NCI-H82 treated with DMSO at 0.1 percent for 48 hours (cell line): Measurements from ENCODE around the gene TTLL10.

Experiments
- DNase-seq: peaks from one replicate; lab custom pipeline; 2025; ENCODE audit not compliant: unreplicated experiment; lab: John Stamatoyannopoulos, UW

TTLL10 gene

DNA sequence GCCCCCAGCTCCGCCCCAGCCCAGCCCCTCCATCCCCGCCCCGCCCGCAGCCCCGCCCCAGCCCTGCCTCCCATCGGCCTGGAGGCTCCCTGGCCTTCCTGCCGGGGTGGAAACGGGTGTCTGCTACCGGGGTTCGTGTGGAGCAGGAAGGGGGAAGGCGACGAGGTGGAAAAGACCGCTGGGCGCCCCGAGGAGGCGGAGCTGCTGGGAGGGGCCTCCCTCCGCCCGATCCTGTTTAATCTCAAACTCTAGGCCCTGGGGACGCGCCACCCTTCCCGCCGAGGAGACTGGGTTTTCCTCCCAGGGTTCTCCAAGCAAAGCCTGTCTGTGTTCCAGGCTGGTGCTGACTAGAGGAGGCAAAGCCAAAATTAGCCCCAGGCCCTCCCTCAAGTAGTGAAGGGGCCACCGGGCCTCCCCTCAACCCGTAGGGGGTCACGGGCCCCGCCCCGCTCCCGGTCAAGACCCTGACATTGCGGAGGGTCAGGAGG lies 16.2 kb upstream of the TTLL10 start:
- DNase-seq, result no peak

- no peak for DNase-seq
These were observed 15.6 kb upstream of the TTLL10 start for GRCh38 chr1:1157914-1158710.

DNA sequence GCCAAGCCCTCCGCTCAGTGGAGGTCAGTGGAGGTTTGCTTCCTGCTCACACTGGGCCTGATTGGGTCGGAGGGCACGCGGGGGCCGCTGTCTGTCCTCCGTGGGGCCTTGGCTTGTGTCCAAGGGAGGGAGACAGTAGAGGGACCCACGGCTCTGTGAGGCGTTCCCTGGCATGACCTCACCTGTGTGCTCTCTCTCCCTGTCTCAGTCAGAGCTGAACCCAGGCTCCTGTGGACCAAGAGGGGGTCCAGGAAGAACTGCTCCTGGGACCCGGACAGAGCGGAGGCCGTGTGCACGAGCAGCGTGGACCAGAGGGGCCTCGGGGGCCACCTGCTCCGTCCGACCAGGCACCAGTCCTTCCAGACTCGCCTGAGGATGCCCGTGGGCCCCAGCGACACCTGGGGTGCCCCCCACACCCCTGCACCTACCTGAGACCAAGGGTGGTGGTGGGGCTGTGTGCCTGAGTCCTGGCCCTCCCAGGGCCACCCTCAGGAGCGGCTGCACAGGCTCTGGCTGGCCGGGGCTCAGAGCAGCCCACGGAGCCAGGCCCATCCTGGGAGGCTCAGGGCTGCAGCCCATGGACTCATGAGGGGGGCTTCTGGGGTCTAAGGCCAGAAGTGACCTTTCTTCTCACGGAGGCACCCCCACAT lies 13.3 kb upstream of the TTLL10 start:
- no peak for DNase-seq

DNA sequence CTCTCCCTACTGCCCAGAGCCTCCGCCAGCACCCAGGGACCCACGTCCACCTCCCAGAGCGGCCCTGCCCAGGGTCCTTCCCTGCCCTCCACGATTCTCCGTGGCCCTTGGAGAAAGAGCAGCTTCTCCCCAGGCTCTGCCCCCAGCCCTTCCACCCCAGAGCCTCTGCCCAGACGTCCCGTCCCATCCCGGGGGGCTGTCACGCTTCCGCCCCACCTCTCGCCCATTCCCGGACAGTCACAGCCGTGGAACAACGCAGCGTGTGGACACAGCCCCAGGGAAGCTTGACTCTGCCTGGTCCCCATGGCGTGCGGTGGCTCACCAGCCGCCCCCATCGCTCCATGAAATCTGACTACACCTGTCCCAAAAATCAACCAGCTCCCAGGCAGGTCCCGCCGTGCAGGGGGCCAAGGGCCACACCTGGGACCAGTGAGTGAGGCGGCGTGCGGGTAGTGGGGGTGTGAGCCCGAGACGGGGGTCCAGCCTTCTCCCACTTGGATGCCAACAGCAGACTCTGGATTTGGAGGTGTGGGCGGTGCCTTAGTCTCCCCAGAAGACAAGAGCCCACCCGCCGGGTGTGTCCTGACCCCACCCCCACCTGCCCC lies 12.5 kb upstream of the TTLL10 start:
- no peak for DNase-seq

- DNase-seq, result no peak
These were observed 12.0 kb upstream of the TTLL10 start for GRCh38 chr1:1161683-1162079.

GRCh38 chr1:1162597-1163537 lies 10.8 kb upstream of the TTLL10 start:
- no peak for DNase-seq

DNA sequence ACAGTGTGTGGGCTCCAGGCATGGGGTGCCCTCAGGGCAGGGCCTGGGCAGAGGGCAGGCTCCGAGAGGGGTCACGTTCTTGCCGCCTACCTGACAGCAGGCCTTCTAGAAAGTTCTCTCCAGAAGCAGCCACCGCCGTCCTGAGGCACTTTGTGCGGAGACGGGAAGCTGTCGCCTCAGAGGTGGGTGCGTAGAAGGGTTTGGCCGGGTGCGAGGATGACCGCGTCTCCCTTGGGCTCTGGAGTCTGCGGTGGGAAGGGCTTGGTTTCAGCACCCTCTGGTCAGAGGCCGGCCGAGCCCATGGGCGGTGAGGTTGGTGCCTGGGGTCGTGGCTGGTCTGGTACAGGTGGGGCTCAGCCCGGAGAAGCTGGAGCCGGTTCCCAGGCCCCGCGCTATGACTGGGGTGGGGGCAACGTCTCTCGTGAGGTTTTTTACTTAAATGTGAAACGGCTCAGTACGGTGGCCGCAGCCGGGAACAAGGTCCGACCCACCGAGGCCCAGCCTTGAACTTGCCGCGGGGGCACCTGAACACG lies 10.1 kb upstream of the TTLL10 start:
- no peak for DNase-seq

DNA sequence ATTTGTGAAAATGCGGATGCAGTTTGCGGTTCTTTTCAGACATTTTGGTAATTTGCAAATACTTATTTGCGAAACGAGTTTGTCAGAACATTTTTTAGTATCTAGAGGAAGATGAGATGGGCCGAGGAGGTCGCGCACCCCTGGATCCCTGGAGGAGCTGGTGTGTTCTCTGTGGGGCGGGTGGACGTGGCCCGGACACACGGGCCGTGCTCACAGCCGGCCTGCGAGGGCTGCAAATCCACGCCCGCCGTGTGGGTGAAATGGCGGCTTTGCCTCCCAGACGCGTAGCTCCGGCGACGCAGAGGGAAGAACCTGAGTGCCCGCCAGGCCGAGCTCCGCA lies 9.3 kb upstream of the TTLL10 start:
- DNase-seq, result no peak

DNA sequence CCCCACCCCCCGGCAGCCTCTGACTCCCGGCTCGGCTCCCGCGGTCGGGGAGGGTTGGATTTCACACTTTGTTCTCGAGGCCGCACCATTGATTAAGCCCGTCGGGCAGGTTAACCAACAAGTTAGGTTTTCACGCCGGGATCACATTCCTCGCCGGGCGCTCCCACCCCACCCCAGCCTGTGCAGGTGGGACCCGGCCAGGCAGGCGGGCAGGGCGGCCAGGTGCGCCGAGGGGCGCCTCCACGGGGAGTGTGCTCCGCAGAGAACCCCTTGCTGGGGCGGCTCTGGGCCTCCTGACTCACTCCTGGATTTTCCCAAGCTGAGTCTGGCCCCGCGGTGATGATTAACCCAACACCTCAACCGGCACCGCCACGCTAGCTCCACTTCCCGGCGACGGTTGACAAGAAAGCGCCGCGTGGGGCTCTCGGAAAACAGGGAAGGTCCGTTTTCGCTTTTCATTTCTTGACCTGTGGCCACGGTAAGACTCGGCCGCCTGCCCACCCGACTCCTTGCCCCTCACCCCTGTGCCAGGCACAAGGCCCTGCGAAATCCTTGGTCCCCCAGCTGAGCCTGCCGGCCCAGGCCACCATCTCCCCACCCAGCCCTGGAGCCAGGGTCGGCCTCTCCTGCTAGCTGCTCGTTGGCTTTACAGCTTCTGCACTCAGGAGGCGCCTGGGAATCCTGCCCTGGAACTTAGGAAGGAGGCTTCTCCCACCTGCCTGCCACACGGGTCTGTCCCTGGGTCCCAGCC lies 8.8 kb upstream of the TTLL10 start:
- no peak for DNase-seq

GRCh38 chr1:1165485-1165884 lies 8.2 kb upstream of the TTLL10 start:
- DNase-seq, result no peak

- no peak for DNase-seq
These were observed 7.7 kb upstream of the TTLL10 start for GRCh38 chr1:1165900-1166421.

GRCh38 chr1:1166642-1167397 lies 6.9 kb upstream of the TTLL10 start:
- no peak for DNase-seq

DNA sequence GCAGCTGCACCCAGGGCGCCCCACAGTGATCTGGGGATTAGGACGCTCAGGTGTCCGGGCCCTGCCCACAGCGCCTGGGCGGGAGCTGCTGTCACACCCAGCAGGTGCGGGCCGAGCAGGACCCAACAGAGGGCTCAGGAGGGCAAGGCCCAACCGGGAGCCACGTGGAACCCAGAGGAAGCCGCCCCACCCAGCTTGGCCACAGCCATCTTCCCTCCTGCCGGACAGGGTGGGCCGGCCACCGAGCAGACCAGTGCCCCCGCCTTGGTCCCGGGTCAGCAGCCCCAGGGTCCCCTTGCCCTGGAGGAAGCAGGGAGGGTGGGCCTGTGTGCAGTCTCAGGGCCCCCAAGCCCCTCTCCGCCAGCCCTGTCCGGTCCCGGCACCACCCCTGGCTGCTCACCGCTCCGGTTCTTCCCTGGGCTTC lies 6.3 kb upstream of the TTLL10 start:
- DNase-seq, result no peak

GRCh38 chr1:1167841-1168450 lies 5.7 kb upstream of the TTLL10 start:
- no peak for DNase-seq

- no peak for DNase-seq
These were observed 4.9 kb upstream of the TTLL10 start for GRCh38 chr1:1168451-1169411.

DNA sequence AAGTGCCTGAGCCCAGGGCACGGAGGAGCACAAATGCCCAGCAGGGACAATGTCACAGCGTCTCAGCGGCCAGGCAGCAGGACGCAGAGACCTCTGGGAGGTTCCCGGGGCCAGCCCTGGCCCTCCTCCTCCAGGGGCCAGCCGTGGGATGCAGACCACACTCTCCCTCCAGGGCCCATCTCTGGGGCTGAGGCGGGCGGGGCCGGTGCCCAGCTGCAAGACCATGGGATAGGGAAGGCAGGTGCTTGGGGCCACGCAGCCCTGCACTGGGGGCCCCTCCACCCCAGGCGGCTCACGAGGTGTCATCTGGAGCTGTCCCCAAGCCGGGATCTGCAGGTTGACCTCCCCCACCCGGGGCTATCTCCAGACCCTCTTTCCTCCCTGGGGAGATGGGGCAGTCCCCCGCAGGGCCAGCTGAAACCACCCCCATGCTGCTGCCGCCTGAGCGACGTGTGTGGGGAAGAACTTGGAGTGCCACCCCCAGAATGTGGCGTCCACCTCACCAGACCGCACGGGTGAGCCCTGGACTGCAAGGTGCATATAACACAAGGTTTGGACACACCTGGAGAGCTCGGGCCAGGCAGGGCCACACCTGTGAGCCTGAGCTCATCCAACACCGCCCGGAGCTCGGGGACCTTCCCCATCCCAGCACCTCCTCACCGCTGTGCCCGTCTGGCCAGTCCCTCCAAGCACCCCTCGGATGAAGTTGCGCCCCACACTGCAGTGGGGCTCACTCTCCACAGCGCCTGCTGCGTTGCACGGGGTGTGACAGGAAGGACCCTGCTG lies 4.1 kb upstream of the TTLL10 start:
- no peak for DNase-seq
